ENCODE data around the gene KRTAP10-9.

The KRTAP10-9 gene, protein sequence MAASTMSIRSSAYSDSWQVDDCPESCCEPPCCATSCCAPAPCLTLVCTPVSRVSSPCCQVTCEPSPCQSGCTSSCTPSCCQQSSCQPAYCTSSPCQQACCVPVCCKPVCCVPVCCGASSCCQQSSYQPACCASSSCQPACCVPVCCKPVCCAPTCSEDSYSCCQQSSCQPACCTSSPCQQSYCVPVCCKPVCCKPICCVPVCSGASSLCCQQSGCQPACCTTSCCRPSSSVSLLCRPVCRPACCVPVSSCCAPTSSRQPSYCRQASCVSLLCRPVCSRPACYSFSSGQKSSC

DNA sequence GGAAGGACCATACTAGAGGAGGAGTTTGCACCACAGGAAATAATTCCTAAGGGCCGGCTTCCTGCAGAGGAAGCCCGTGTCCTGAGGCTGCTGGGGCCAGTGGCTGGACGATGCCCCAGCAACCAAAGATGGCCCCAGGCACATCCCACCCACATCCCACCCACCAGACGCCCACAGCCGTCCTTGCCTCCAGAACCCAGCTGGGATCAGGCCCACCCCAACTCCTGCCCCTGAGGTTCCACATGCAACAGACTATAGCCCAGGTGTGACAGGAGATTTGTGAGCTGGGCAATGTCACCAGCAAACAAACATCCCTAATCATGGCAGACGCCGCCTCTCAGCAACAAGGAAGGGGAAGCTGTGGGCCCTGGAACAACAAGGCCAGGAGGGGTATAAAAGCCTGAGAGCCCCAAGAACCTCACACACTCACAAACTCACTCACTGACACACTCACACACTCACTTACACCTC, at the start of gene KRTAP10-9:
TSS of gene KRTAP10-9 (plus strand) at position 421 of the 471 bp plus-strand sequence. CDS start 79 bp downstream, outside the sequence.
- no peak for DNase-seq

DNA sequence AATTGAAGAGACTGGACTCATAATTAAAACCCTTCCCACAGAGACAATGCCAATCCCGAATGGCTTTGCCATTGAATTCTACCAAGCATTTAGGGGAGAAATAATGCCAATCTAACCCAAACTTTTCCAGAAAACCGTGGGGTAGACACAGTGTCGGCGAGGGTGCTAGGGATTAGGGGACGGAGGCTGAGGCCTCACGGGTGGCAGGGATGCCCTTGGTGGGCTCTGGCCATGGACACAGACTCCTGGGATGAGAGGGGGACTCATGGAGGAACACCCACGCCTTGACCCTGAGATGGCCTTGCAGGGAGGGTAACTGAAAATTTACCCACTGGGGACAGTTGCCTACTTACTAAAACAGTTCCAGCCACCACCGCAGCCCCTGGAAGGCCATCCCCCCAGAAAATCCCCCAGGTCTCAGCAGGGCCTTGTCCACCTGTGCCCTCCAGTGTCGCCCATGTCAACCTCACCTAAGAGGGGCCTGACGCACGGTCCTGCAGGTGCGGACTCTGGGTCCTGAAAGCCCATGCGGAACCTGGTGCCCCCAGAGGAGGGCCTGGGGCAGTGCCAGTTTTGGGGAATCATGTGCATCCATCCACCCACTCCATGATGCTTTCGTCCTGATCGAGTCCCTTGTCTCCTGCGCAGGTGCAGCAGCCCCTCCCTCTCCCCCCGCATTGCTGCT, 48.4 kb upstream of the KRTAP10-9 start:
- DNase-seq, result peak; percentile 26

DNA sequence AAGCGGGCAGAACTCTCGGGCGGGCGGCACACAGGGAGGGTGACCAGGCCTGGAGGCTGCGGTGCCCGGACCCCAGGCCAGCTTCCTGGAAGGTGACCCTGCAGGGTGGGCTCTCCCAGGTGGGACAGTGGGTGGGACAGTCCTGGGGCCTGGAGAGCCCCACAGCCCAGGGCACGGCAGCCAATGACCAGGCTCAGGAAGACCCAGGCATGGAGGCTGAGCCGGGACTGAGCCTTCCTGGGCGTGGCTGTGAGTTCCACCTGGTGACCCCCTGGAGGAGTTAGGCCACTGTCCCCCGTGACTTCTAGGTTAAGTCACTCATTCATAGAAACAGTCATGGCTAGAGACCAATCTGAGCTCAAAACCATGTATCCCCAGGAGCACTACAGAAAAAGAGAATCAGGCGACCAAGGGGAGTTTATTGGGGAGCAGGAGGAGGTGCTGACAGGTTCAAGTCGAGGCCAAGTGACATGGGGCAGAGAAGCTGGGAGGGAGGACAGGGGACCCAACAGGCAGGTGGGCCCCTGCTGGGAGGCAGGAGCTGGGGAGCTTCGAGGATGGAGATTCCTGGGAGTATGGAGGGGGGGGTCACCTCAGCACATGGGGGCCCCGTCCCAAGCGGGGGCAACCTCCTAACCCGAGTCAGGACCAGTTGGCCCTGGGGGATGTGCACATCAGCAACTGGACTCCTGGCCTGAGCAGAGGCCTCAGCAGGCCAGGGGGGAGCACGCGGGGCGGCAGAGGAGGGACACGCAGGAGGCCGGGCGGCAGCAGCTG, 47.6 kb upstream of the KRTAP10-9 start:
- DNase-seq, result peak; percentile 32

DNA sequence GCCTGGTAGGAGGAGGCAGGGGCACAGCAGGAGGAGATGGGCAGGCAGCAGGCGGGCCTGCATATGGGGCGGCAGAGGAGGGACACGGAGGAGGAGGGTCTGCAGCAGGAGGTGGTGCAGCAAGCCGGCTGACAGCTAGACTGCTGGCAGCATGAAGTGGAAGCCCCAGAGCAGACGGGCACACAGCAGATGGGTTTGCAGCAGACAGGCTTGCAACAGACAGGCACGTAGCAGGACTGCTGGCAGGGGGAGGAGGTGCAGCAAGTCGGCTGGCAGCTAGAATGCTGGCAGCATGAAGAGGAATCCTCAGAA, 47.1 kb upstream of the KRTAP10-9 start:
- peak; percentile 27 for DNase-seq

DNA sequence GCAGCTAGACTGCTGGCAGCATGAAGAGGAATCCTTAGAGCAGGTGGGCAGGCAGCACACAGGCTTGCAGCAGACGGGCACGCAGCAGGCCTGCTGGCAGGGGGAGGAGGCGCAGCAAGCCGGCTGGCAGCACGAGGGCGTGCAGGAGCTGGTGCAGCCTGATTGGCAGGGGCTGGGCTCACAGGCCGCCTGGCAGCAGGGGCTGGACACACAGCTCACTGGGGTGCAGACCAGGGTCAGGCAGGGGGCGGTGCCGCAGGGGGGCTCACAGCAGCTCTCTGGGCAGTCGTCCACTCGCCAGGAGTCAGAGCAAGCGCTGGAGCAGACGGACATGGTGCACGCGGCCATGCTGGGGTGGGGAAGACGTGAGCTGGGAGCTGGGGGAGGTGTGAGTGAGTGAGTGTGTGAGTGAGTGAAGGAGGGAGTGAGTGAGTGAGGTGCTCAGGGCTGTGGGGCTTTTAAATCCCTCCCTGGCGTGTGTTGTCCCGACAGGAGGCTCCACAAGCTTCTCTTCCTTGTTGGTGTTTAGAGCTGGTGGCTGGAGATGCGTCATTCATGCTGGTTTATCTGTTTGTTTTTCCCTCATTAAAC, 46.6 kb upstream of the KRTAP10-9 start, which contains the start of gene KRTAP10-5:
TSS of gene KRTAP10-5 (minus strand) at position 374 of the 591 bp plus-strand sequence. CDS start at position 348, 26 bp downstream.
- DNase-seq, result peak; percentile 27

DNA sequence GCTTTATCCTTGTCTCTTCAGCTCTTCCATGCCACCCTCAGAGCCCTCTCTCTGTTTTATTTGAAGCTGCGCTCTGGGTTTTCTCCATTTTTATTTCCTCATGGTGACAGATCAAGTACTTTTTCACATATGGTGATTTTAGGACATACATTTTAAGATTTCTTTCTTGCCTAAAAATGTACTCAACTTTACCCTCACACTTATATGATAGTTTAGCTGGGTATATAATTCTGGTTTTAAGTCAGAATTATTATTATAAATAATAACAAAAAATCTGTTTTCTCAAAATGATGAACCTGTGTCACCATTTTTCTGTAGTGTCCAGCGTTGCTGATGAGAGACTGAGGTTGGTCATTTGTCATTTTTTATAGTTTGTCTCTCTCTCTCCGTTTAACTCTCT, 45.7 kb upstream of the KRTAP10-9 start:
- no peak for DNase-seq

DNA sequence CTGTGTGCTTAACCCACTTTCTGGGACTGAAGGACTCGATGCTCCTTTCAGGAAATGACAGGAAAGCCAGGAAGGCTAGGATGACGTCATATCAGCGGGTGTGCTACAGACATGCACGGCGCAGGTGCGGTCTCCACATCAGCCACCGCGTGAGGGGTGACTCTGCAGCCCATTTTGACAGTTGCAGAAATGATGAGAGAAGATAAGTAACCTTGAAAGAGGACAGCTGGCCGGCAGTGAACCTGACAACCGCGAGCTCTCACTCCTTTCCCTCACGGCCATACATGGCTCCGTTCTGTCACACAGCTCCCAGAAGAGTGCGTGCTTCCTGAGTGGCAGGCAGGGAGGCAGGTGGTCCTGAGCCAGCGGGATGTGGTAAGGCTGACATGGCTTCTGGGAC, 44.8 kb upstream of the KRTAP10-9 start:
- no peak for DNase-seq

DNA sequence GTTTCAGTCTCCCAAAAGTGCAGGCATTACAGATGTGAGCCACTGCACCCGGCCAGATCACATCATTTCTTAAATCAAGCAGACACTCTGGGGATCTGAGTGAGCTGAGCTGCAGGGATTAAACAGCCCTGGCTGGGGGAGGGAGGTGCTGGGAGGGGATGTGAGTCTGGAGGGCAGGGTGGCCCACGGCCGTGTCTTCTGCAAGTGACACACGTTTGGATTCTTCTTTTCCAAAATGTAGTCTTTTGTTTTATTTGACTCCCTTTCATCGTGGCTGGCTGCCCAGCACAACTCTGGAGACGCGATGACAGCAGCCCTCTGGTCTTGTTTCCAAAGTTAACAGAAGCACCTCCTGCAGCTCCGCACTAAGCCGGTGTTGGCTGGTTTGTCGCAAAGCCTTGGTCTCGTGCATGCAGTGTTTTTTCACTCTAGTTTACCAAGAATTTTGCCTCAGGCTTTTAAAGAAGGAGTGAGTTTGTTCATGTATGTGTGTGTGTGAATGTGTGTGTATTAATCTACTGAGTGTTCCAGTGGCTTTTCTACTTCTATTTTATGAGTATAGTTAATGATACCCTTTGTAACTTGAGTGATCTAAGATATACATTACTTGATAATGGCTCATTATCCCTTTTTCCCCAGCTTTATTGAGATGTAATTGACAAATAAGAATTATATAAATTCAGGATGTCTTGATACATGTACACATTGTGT, 43.6 kb upstream of the KRTAP10-9 start:
- peak; percentile 48 for DNase-seq

DNA sequence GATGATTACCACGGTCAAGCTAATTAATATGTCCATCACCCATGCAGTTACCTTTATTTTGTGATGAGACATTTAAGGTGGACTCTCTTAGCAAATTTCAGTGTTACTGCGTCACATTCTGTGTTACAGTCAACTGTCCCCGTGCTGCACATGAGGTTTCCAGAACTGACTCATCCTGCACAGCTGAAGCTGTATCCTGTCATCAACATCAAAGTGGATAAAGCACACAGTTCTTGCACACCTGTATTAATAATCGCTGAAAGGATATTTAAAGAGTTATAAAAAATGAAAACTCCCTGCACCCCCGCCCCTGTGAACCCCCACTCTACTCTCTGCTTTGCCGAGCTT, 43.1 kb upstream of the KRTAP10-9 start:
- DNase-seq, result no peak

DNA sequence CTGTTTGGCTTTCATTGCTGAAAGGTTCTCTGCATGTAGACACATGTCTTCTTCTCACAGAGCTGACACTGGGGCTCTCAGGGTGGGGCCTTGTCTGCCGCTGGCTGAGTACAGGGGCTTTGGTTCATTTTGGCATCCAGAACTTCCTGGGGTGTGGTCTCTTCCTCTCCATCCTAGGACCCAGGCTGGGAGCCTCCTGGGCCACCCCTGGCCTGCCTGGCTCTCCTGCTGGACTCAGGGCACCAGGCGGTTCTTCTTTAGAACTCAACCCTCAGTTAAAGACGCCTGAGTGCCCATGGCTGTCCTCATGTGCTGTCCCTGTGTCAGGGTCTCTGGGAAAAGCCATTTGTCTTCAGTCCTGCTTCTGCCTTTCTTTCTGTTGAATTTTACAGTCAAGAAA, 41.0 kb upstream of the KRTAP10-9 start:
- no peak for DNase-seq

DNA sequence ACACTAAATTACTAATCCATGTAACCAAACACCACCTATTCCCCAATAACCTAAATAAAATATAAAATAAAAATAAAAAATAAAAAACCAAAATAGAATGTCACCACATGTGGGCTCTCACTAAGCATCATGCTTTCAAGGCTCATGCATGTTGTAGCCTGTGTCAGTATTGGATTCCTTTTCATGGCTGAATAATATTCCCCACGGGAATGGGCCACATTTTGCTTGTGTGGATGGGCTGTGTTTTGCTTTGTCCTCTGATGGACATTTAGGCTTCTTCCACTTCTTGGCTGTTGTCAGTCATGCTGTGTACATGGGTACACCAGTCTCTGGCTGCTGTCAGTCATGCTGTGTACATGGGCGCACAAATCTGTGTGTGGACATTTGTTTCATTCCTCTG, 37.8 kb upstream of the KRTAP10-9 start:
- DNase-seq, result no peak

DNA sequence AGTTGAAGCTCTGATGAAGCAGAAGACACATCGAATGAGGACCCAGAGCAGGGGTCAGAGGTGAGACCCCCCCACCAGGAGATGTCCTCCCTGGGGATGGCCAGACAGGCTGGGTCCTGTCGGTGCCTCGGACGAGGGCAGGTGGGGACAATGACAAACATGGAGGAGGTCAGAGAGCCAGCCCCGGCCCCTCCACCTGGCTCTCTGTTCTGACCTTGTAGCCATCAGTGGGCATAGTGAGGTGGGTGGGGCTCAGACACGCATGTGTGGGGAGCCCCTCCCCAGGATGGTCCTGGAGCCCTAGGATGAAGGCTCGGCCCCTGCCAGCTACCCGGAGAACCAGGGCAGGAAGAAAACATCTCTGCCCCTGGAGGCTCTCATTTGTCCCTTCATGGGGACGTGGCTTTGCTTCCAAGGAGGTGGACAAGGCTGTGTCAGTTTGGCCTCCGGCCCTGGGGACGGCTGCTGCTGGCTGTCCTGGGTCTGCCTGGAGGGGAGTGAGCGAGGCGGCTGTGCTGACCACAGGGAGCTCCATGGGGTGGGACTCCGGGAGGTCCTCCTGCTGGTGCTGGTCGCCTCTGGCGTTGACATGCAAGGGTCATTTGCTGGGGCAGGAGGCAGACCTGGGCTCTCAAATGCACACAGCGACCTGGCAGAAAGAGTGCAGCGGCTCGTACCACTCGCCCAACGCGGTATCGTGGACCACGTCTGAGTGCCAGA, 37.1 kb upstream of the KRTAP10-9 start:
- DNase-seq, result peak; percentile 21

DNA sequence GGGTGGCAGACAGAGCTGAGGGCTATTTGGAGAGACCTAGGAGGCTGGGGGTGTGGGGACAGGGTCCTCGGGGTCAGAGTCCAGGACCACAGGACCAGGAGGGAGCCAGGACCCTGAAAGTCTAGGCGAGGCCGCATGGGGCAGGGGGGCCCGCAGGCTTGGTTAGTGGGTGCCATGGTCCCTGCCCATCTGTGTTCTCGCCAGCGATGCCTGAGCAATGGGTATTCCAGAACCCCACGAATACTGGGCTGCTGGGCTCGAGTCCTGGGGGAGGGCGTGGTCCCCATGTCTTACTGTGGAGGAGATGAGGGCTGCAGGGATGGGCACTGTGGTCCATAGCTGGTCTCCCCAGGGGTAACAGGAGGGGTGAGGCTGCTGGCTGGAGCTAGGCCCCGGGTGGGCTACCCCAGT, 36.6 kb upstream of the KRTAP10-9 start:
- DNase-seq, result no peak

DNA sequence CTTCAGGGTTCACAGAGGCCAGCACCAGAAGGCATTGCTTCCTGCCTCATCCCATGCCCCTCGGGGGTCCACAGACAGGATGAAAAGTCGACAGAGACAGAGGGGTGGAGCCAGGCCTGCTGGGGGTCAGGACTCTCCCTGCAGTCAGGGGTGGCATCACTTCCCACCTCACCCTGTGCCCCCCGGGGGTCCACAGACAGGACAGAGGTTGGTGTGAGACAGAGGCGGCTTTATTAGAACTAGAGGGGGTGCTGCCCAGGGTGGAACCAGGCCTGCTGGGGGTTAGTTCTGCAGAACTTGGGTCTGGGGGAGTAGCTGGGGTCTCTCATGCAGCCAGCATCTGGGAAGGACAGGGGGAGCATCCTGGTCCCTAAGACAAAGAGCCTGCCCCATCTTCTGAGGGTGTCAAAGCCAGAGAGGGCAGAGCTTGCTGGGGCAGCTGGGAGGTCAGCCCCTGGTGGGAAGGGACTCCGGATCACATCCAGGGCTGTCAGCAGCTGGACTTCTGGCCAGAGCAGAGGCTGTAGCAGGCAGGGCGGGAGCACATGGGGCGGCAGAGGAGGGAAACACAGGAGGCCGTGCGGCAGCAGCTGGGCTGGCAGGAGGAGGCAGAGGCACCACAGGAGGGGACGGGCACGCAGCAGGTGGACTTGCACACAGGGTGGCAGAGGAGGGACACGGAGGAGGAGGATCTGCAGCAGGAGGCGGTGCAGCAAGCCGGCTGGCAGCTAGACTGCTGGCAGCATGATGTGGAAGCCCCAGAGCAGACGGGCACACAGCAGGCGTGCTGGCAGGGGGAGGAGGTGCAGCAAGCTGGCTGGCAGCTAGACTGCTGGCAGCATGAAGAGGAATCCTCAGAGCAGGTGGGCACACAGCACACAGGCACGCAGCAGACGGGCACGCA, 35.7 kb upstream of the KRTAP10-9 start:
- DNase-seq, result peak; percentile 32

DNA sequence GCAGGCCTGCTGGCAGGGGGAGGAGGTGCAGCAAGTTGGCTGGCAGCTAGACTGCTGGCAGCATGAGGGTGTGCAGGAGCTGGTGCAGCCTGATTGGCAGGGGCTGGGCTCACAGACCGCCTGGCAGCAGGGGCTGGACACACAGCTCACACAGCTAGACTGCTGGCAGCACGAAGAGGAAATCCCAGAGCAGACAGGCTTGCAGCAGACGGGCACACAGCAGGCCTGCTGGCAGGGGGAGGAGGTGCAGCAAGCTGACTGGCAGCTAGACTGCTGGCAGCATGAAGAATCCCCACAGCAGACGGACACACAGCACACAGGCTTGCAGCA, 35.1 kb upstream of the KRTAP10-9 start:
- peak; percentile 32 for DNase-seq

DNA sequence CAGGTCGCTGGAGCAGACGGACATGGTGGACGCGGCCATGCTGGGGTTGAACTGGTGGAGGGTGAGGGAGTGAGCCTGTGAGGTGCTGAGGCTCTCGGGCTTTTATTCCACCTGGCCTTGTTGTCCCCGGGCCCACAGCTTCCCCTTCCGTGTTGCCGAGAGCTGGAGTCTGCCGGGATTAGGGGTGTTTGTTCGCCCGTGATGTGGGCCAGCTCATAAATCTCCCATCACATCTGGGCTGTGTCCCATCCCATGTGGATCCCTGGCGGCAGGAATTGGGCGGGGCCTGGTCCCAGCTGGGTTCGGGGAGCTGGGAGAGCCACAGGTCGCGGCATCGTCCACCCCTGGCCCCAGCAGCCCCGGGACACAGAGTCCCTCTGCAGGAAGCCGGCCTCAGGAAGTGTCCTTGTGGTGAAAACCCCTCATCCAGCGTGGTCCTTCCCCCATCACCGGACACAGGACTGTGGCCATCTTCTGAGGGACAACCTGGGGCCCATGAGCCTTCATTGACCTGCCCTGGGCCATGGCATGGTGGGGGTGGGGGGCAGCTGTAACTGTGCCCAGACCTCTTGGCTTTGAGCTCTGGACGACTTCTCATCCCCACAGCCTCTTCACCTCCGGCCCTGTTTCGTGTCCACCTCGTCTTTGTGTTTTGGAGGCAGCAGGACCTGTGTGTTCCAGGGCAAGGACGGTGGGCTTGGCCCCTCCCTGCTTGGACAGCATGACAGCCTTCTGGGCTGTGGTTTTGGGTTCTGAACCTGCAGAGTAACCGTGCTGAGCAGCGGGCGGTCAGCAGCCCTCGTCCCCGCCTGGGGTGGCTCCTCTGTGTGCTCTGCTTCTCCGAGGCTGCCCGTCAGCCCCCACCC, 34.2 kb upstream of the KRTAP10-9 start, which contains the start of gene KRTAP10-6:
TSS of gene KRTAP10-6 (minus strand) at position 60 of the 866 bp plus-strand sequence. CDS start at position 39, 21 bp downstream.
- DNase-seq, result peak; percentile 29

DNA sequence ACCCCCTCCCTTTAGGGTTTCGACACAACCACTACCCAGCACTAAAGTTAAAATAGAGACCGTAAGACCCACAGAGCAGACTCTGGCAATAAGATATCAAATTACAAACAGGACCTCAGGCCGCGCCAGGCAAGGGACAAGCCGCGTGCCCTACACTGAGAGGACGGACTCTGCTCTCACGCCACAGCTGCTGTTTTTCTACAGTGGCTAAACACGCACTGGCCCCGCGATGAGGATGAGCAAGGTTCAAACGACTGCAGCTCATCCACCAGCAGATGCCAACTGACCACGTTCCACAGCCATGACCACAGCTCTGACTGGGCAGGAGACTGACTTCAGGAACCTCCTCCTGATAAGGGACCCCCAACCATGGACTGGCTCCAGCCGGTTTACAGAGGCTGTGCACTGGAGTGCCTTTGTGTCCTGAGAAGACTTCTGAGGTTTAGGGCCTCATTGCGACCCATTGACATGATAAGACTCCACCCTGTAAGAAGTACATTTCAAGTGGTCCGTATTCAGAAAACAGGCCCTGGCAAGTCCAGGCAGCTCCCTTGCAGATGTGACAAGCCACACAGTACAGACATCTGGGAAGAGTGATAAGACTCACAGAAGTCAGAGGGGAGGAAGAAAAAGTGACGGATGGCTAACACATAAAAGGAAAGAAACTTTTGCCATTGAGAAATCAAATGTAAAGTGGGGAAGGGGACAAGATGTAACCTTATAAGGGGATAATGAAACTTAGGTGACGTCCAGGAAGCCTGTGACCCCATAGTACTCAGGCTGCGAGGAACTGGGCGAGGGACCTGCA, 33.1 kb upstream of the KRTAP10-9 start:
- peak; percentile 43 for DNase-seq

DNA sequence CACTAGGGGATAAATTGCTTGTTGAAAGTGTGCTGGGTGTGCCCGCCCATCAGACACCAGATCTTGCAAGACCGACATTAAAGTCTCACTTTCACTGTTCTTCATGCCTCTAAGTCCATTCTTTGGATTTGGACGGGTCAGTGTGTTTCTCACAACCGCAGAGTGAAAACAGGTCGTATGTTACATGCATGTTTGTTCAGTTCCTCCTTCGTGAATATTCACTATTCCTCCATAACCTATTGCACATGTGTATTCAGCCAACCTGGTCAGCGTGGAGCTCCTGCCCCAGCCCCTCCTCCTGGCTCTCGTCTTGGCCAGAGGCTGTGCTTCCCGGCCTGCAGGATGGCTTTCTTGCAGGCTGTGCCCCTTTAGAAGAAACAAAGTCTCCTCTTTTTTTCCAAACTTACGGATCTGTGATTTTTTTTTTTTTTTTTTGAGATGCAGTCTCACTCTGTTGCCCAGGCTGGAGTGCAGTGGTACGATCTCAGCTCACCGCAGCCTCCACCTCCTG, 32.4 kb upstream of the KRTAP10-9 start:
- DNase-seq, result no peak

DNA sequence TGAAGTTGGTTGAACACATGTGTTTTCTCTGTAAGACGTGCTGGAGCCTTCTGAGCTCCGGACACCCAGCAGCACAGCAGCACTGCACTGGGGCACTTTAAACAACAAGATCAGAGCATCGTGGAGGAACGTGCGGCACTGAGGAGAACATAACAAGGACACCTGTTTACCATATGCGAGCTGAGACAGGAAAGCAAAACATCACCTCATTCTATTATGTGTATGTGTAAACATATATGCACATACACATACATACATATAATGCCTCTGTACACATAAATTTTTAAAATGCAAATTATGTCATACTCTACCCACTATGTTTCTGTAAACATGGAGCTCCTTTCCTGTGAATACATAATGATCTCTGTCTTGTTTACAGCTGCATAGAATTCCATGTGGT, 31.4 kb upstream of the KRTAP10-9 start:
- DNase-seq, result no peak
